OCI-LY1 (cell line): ENCODE measurements around the gene PIF1.

Experiments used
- CTCF ChIP-seq: fragments of 200-600 bp; sonication (generic), shearing (Covaris generic); IDR thresholded peaks from 2 replicates; pipeline ENCODE4 v1.5.1; 2017; ENCODE audit warnings: mild to moderate bottlenecking, antibody characterized with exemption, low read length, moderate library complexity, mixed read lengths
- EZH2 ChIP-seq: fragments of 200-600 bp; sonication (generic), shearing (Covaris generic); IDR thresholded peaks from 2 replicates; pipeline ENCODE4 v1.8.0; 2017; ENCODE audit warnings: borderline replicate concordance, mixed run types, mild to moderate bottlenecking, antibody characterized with exemption, low read length, moderate library complexity, mixed read lengths

GRCh38 chr15:64861960-64862359 is 36.5 kb upstream of the PIF1 start:
- no peak for TF ChIP-seq EZH2
- TF ChIP-seq CTCF, result no peak
